HG02571 (cell line): ENCODE data around the gene ZNF689.

ENCODE experiments used
- ATAC-seq: cut with Tn5 transposase; IDR thresholded peaks from one replicate; pipeline ENCODE4 v1.9.1; 2021; ENCODE audit warnings: mild to moderate bottlenecking, moderate library complexity; ENCODE audit not compliant: unreplicated experiment

ZNF689 gene

DNA sequence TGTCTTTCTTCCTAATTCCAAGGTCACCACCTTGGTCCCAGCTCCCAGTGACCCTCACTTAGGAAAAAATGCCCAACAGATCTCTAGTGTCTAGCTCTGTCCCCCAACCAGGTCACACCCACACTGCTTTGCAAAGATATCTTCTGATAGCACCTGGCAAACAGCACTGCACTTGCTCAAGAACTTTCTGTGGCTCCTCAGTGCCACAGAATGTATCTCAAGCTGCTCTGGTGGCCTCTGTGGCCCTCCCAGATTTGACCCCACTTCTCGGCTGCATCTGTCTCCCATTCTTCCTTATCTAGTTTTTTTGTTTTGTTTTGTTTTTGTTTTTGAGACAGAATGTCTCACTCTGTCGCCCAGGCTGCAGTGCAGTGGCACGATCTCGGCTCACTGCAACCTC lies 43.7 kb downstream of the ZNF689 start:
- no peak for ATAC-seq

DNA sequence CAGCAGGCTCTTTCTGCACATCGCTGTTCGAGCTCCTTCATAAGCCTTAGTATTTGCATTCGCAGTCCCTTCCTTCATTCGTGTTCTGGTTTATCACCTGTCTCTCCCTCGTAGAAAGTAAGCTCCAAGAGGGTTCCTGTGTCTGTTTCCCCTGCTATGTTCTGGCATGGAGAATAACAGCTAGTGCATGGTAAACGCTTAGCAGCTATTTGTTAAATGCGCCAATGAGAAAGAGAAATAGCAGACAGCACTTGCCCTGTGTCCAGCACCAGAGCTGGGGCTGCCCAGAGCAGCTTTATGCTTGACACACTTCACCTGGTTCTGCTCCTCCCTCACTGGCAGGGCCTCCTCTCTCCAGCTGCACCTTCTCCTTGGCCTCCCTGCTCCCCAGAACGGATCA lies 44.2 kb downstream of the ZNF689 start:
- no peak for ATAC-seq

- ATAC-seq, result no peak
These were observed 44.7 kb downstream of the ZNF689 start for GRCh38 chr16:30565526-30565925.

DNA sequence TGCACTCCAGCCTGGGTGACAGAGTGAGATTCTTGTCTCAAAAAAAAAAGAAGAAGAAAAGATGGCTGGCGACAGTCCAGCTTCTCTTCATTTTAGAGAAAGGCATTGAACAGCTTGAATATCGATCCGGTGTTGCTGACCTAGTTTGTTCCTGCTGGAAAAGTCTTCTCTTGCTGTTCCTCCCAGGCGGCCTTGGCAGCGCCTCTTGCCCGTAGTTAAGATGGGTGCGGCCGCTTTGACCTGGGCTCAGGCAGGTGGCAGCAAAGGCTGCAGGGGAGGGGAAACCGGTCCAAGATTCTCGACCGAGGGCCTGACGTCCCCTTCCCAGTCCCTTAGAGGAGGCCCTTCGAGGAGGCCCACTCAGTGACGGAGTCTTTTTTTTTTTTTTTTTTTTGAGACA lies 48.2 kb downstream of the ZNF689 start:
- no peak for ATAC-seq

DNA sequence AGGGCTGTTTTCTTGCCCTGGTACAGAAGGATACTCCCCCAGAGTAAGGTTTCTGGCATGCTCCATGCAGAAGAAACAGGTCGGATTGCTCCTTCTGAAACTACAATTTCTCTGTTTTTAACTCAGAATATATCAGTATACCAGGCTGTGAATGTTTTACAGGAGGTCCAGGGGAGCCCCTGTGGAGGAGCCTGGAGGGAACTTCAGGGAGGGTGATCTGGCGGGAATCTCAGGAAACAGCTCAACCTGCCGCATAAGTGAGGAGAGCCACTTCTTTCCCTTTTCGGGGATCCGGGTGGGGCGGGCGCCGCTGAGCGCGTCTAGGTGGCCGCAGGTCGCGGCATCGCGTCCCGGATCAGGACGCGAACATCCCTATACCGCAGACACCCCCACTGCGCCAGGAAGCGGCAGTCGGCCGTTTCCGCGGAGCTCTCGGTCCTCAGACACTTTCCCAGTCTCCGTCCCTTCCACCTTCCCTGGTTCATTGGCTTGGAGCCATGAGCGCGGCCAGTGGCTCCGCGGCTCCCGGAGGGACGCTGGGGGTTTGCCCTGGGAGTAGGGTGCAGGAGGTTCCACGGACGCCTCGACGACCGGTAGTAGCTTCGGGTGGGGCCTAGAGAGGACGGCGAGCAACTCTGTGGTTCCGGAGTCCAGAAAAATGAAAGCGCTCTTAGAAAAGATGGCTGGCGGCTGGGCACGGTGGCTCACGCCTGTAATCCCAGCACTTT lies 48.9 kb downstream of the ZNF689 start:
- no peak for ATAC-seq

DNA sequence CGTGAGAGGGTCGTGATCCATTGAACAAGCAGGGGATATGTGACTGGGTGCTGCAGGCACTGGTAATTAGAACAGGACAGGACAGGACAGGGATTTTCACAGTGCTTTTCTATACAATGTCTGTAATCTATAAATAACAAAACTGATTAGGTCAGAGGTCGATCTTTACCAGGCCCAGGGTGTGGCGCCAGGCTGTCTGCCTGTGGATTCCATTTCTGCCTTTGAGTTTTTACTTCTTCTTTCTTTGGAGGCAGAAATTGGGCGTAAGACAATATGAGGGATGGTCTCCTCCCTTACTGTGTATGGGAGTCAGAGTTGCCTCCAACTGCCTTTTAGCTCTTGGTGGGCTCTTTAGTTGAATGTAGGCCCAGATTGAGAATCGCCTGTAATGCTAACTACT lies 50.5 kb downstream of the ZNF689 start:
- ATAC-seq, result no peak

- no peak for ATAC-seq
These were observed 51.3 kb downstream of the ZNF689 start for GRCh38 chr16:30558789-30559377.

DNA sequence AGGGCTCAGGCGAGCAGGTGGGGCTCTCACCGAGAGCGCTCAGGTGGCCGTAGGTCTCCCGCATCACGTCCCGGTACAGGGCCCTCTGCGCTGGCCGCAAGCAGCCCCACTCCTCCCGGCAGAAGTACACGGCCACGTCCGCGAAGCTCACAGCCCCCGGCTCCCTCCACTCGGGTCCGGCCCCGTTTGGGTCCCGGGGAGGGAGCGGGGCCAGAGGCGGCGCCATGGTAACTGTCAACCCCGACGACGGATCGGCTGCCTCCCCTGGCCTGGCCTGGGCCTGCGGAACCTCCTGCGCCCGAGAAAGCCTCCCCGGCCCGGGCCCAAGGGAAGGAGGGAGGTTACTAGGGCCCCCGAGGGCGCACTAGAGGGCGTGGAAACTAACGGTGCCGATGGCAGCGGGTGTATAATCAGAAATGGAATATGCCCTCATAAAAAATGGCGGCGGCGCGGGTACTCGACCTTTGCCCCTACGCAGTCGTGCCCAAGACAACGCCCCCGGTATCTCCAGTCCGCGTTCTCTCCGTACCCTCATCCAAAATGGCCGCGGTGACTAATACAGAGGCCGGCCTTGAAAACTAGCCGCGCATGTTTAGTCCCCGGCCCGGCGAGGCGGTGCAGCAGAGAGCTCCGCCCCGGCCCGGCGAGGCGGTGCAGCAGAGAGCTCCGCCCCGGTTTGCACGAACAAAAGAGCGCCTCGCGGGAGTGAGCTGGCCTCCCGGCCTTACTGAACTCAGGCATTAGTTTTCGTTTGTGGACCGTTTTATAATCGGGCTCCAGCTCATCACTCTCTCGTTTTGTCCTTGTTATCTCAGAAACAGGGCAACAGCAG lies 52.0 kb downstream of the ZNF689 start, which contains the start of gene ZNF764:
Gene ZNF764, minus strand, starts transcription at position 418 of the 832 bp plus-strand sequence. Its CDS starts 192 bp downstream, at position 226.
- ATAC-seq, result peak; percentile 87

GRCh38 chr16:30557707-30557956 lies 52.6 kb downstream of the ZNF689 start:
- peak; percentile 6 for ATAC-seq

GRCh38 chr16:30556125-30556473 lies 54.1 kb downstream of the ZNF689 start:
- ATAC-seq, result no peak

- no peak for ATAC-seq
These were observed 54.7 kb downstream of the ZNF689 start for GRCh38 chr16:30555315-30556124.

GRCh38 chr16:30554557-30555314 lies 55.5 kb downstream of the ZNF689 start:
- ATAC-seq, result no peak

GRCh38 chr16:30553393-30553899 lies 56.7 kb downstream of the ZNF689 start:
- no peak for ATAC-seq

GRCh38 chr16:30552956-30553355 lies 57.2 kb downstream of the ZNF689 start:
- ATAC-seq, result no peak
